Measurements from ENCODE around the gene ANGPTL2.

ANGPTL2 gene

GRCh38 chr9:127059765-127060361 is 62.6 kb downstream of the ANGPTL2 start:
- H3K27me3 ChIP-seq (replicated peaks; ENCODE audit: insufficient read depth, low read length): no peaks in the 10 kb centered on the region
- peak overlapping the region; percentile 40 for H2AFZ ChIP-seq (ENCODE audit: low read length)
- peak overlapping the region; percentile 62 for H3K27ac ChIP-seq (ENCODE audit: low read length)
- no peak for TF ChIP-seq EZH2 (optimal IDR thresholded peaks at IDR 0.05; ENCODE audit: low read depth, low read length)
- TF ChIP-seq EZH2phosphoT487 (IDR thresholded peaks at IDR 0.05; ENCODE audit: low read length): no peak
- TF ChIP-seq, protein P1, sequence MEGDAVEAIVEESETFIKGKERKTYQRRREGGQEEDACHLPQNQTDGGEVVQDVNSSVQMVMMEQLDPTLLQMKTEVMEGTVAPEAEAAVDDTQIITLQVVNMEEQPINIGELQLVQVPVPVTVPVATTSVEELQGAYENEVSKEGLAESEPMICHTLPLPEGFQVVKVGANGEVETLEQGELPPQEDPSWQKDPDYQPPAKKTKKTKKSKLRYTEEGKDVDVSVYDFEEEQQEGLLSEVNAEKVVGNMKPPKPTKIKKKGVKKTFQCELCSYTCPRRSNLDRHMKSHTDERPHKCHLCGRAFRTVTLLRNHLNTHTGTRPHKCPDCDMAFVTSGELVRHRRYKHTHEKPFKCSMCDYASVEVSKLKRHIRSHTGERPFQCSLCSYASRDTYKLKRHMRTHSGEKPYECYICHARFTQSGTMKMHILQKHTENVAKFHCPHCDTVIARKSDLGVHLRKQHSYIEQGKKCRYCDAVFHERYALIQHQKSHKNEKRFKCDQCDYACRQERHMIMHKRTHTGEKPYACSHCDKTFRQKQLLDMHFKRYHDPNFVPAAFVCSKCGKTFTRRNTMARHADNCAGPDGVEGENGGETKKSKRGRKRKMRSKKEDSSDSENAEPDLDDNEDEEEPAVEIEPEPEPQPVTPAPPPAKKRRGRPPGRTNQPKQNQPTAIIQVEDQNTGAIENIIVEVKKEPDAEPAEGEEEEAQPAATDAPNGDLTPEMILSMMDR (IDR thresholded peaks at IDR 0.05; ENCODE audit: low read length): no peak
- H3K4me2 ChIP-seq (ENCODE audit: low read depth, low read length): peak overlapping the region; percentile 45
- H3K36me3 ChIP-seq (replicated peaks; ENCODE audit: insufficient read depth, low read length): no peaks in the 10 kb centered on the region
- H3K79me2 ChIP-seq (ENCODE audit: low read length): no peaks in the 10 kb centered on the region
- H3K9me3 ChIP-seq (replicated peaks; ENCODE audit: insufficient read depth, low read length): no peaks in the 10 kb centered on the region
- H3F3A ChIP-seq (ENCODE audit: insufficient read depth, low read length): peaks cover 10% of the 10 kb centered on the region; the same call in 1 of the 2 replicates
- peaks cover 43% of the 10 kb centered on the region for H3K4me1 ChIP-seq (ENCODE audit: low read length)
- H3K9me2 ChIP-seq (replicated peaks; ENCODE audit: insufficient read depth, low read length): no peaks in the 10 kb centered on the region
- H3K4me3 ChIP-seq (ENCODE audit: low read length): no peak overlapping the region
- H3K9ac ChIP-seq (ENCODE audit: low read length): no peak overlapping the region; the same call in 1 of the 2 replicates
- peak; percentile 34 for DNase-seq
- no peaks in the 10 kb centered on the region for H4K20me1 ChIP-seq (ENCODE audit: insufficient read depth, low read length)

DNA sequence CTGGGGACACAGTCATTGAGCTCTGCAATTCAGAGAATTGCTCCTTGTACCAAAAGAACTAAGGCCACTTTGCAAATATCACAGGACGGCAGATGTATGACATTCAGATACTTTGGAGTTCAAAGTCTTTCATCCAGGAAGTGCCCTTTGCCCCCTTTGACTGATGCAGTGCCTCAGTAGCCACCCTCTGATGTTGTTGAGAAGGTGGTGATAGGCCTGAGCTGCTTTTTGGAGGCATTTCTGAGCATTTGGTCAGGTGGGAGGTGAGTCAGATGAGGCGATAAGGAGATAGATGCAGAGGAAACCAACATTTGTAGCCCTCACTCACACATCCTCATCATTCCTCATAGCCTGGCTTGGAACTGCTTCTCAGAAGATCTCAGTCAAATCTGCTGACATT is 63.4 kb downstream of the ANGPTL2 start:
- H3K36me3 ChIP-seq (replicated peaks; ENCODE audit: insufficient read depth, low read length): no peaks in the 10 kb centered on the region
- H3K9me2 ChIP-seq (replicated peaks; ENCODE audit: insufficient read depth, low read length): no peaks in the 10 kb centered on the region
- no peaks in the 10 kb centered on the region for H3K79me2 ChIP-seq (ENCODE audit: low read length)
- no peaks in the 10 kb centered on the region for H4K20me1 ChIP-seq (ENCODE audit: insufficient read depth, low read length)
- H3K27me3 ChIP-seq (replicated peaks; ENCODE audit: insufficient read depth, low read length): no peaks in the 10 kb centered on the region
- no peak for TF ChIP-seq EZH2 (optimal IDR thresholded peaks at IDR 0.05; ENCODE audit: low read depth, low read length)
- TF ChIP-seq, protein P1 (IDR thresholded peaks at IDR 0.05; ENCODE audit: low read length): no peak
- TF ChIP-seq EZH2phosphoT487 (IDR thresholded peaks at IDR 0.05; ENCODE audit: low read length): no peak
- no peak overlapping the region for H2AFZ ChIP-seq (ENCODE audit: low read length)
- H3F3A ChIP-seq (ENCODE audit: insufficient read depth, low read length): peaks cover 10% of the 10 kb centered on the region; the same call in 1 of the 2 replicates
- DNase-seq: no peak
- no peak overlapping the region for H3K4me3 ChIP-seq (ENCODE audit: low read length)
- H3K27ac ChIP-seq (ENCODE audit: low read length): no peak overlapping the region
- H3K4me1 ChIP-seq (ENCODE audit: low read length): peaks cover 39% of the 10 kb centered on the region
- H3K9ac ChIP-seq (ENCODE audit: low read length): no peak overlapping the region
- H3K4me2 ChIP-seq (ENCODE audit: low read depth, low read length): peak overlapping the region; percentile 45; the same call in 1 of the 2 replicates
- no peaks in the 10 kb centered on the region for H3K9me3 ChIP-seq (replicated peaks; ENCODE audit: insufficient read depth, low read length)

GRCh38 chr9:127058645-127059021 is 63.8 kb downstream of the ANGPTL2 start:
- peaks cover 39% of the 10 kb centered on the region for H3K4me1 ChIP-seq (ENCODE audit: low read length)
- no peaks in the 10 kb centered on the region for H4K20me1 ChIP-seq (ENCODE audit: insufficient read depth, low read length)
- H3K9me3 ChIP-seq (replicated peaks; ENCODE audit: insufficient read depth, low read length): no peaks in the 10 kb centered on the region
- no peak overlapping the region for H3K9ac ChIP-seq (ENCODE audit: low read length)
- no peaks in the 10 kb centered on the region for H3K9me2 ChIP-seq (replicated peaks; ENCODE audit: insufficient read depth, low read length)
- no peak for DNase-seq
- no peaks in the 10 kb centered on the region for H3K27me3 ChIP-seq (replicated peaks; ENCODE audit: insufficient read depth, low read length)
- H3K27ac ChIP-seq (ENCODE audit: low read length): no peak overlapping the region
- H3K36me3 ChIP-seq (replicated peaks; ENCODE audit: insufficient read depth, low read length): no peaks in the 10 kb centered on the region
- TF ChIP-seq EZH2 (optimal IDR thresholded peaks at IDR 0.05; ENCODE audit: low read depth, low read length) (no peak), EZH2phosphoT487 (IDR thresholded peaks at IDR 0.05; ENCODE audit: low read length) (no peak)
- H3F3A ChIP-seq (ENCODE audit: insufficient read depth, low read length): peaks cover 10% of the 10 kb centered on the region; the same call in 1 of the 2 replicates
- no peaks in the 10 kb centered on the region for H3K79me2 ChIP-seq (ENCODE audit: low read length)
- no peak overlapping the region for H3K4me3 ChIP-seq (ENCODE audit: low read length)
- H2AFZ ChIP-seq (ENCODE audit: low read length): no peak overlapping the region
- no peak overlapping the region for H3K4me2 ChIP-seq (ENCODE audit: low read depth, low read length)

- H3K27me3 ChIP-seq (replicated peaks; ENCODE audit: insufficient read depth, low read length): no peaks in the 10 kb centered on the region
- peaks cover 39% of the 10 kb centered on the region for H3K4me1 ChIP-seq (ENCODE audit: low read length)
- TF ChIP-seq, protein P1 (IDR thresholded peaks at IDR 0.05; ENCODE audit: low read length): no peak
- TF ChIP-seq EZH2phosphoT487 (IDR thresholded peaks at IDR 0.05; ENCODE audit: low read length): no peak
- TF ChIP-seq EZH2 (optimal IDR thresholded peaks at IDR 0.05; ENCODE audit: low read depth, low read length): no peak
- H3K9me3 ChIP-seq (replicated peaks; ENCODE audit: insufficient read depth, low read length): no peaks in the 10 kb centered on the region
- no peak overlapping the region for H3K27ac ChIP-seq (ENCODE audit: low read length)
- no peak for DNase-seq
- H3K9ac ChIP-seq (ENCODE audit: low read length): no peak overlapping the region
- no peak overlapping the region for H2AFZ ChIP-seq (ENCODE audit: low read length)
- peaks cover 10% of the 10 kb centered on the region; the same call in 1 of the 2 replicates for H3F3A ChIP-seq (ENCODE audit: insufficient read depth, low read length)
- no peaks in the 10 kb centered on the region for H3K79me2 ChIP-seq (ENCODE audit: low read length)
- no peak overlapping the region for H3K4me2 ChIP-seq (ENCODE audit: low read depth, low read length)
- H3K9me2 ChIP-seq (replicated peaks; ENCODE audit: insufficient read depth, low read length): no peaks in the 10 kb centered on the region
- H3K36me3 ChIP-seq (replicated peaks; ENCODE audit: insufficient read depth, low read length): no peaks in the 10 kb centered on the region
- no peak overlapping the region for H3K4me3 ChIP-seq (ENCODE audit: low read length)
- H4K20me1 ChIP-seq (ENCODE audit: insufficient read depth, low read length): no peaks in the 10 kb centered on the region
Measured at GRCh38 chr9:127058011-127058644, 64.3 kb downstream of the ANGPTL2 start.
